ENCODE measurements around the gene NADK2.

- TF ChIP-seq CTCF (IDR thresholded peaks at IDR 0.05; ENCODE audit: low read depth, low read length) (no peak), EZH2phosphoT487 (IDR thresholded peaks at IDR 0.05; ENCODE audit: low read depth) (no peak)
Measured at GRCh38 chr5:36153298-36153677, 88.4 kb downstream of the NADK2 start.

Data from OCI-LY3 (cell line).